Measurements from ENCODE around the gene ADCYAP1.

ADCYAP1 gene

GRCh38 chr18:910247-910646, 5.6 kb downstream of the ADCYAP1 start:
- DNase-seq (ENCODE audit: low spot score): no peak

- no peak for DNase-seq (ENCODE audit: low spot score)
These were observed 6.4 kb downstream of the ADCYAP1 start for GRCh38 chr18:911025-911424.

GRCh38 chr18:911486-911885, 6.8 kb downstream of the ADCYAP1 start:
- no peak for DNase-seq (ENCODE audit: low spot score)

- DNase-seq (ENCODE audit: low spot score): no peak
These were observed 11.9 kb downstream of the ADCYAP1 start for GRCh38 chr18:916562-916961.

GRCh38 chr18:919078-919477, 14.4 kb downstream of the ADCYAP1 start:
- DNase-seq (ENCODE audit: low spot score): no peak

- no peak for DNase-seq (ENCODE audit: low spot score)
These were observed 18.6 kb downstream of the ADCYAP1 start for GRCh38 chr18:923144-923866.

- no peak for DNase-seq (ENCODE audit: low spot score)
These were observed 20.3 kb downstream of the ADCYAP1 start for GRCh38 chr18:924987-925386.

- DNase-seq (ENCODE audit: low spot score): no peak
These were observed 22.3 kb downstream of the ADCYAP1 start for GRCh38 chr18:926946-927345.

GRCh38 chr18:933082-933481, 28.4 kb downstream of the ADCYAP1 start:
- no peak for DNase-seq (ENCODE audit: low spot score)

GRCh38 chr18:934518-935133, 30.0 kb downstream of the ADCYAP1 start:
- DNase-seq (ENCODE audit: low spot score): no peak

- DNase-seq (ENCODE audit: low spot score): no peak
These were observed 32.3 kb downstream of the ADCYAP1 start for GRCh38 chr18:936941-937340.

GRCh38 chr18:939166-939565, 34.5 kb downstream of the ADCYAP1 start:
- no peak for DNase-seq (ENCODE audit: low spot score)

- DNase-seq (ENCODE audit: low spot score): no peak
These were observed 35.3 kb downstream of the ADCYAP1 start for GRCh38 chr18:939958-940357.

- DNase-seq (ENCODE audit: low spot score): no peak
These were observed 36.7 kb downstream of the ADCYAP1 start for GRCh38 chr18:941331-941730.

- DNase-seq (ENCODE audit: low spot score): peak; percentile 19
These were observed 39.8 kb downstream of the ADCYAP1 start for GRCh38 chr18:944440-944839.

- DNase-seq (ENCODE audit: low spot score): no peak
These were observed 45.3 kb downstream of the ADCYAP1 start for GRCh38 chr18:949724-950631.

GRCh38 chr18:950882-951495, 46.3 kb downstream of the ADCYAP1 start:
- DNase-seq (ENCODE audit: low spot score): peak; percentile 19

- no peak for DNase-seq (ENCODE audit: low spot score)
These were observed 50.9 kb downstream of the ADCYAP1 start for GRCh38 chr18:955384-956066.

- DNase-seq (ENCODE audit: low spot score): no peak
These were observed 53.2 kb downstream of the ADCYAP1 start for GRCh38 chr18:957829-958228.

- DNase-seq (ENCODE audit: low spot score): no peak
These were observed 55.2 kb downstream of the ADCYAP1 start for GRCh38 chr18:959854-960253.
